ENCODE data around the gene PGAP1.

The PGAP1 gene

DNA sequence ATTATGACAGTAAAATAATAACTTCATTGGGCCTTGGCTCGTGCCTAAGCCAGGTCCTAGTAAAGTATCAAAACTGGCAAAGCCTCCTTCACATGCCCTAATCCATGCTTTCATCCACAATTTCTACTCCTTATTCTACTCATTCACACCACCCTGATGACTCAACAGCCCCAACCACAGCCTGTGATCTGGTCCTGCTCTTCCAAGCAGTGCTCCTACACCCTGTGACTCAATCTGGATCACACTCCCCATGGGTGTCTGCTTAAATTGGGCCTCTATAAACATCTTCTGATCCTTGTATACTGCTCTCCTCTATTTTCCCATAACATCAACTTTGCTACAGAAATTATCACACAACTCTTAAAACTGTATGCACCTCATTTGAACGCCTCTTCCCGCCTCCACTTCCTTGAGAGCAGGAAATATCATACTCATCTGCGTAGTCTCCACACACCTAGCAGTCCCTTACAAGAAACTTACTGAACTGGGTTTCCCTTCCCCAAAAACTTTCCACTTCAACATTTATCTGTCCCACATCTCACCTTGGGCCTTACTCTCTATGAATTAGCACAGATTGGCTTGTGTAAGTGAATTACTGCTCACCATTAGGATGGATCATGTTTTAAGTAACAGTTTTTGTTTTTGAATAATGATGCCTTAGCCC lies 142.9 kb downstream of the PGAP1 start:
- no peak for DNase-seq

All from NCI-H526 treated with DMSO at 0.1 percent for 48 hours (cell line).